Ramos (cell line): Measurements from ENCODE around the gene SLC16A5.
"Not testable (repeated sequence)": the region's sequence is repeated elsewhere in the genome, so short reads cannot be mapped to it uniquely, and the experiment has no call there.

Source experiments
- in situ Hi-C: fragments of 300-500 bp; cut with MboI; formaldehyde crosslinking; loops from one replicate; pipeline ENCODE4 v1.14.3; 2022; ENCODE audit warnings: low sequenced_read_pairs; ENCODE audit not compliant: unreplicated experiment

SLC16A5 gene

DNA sequence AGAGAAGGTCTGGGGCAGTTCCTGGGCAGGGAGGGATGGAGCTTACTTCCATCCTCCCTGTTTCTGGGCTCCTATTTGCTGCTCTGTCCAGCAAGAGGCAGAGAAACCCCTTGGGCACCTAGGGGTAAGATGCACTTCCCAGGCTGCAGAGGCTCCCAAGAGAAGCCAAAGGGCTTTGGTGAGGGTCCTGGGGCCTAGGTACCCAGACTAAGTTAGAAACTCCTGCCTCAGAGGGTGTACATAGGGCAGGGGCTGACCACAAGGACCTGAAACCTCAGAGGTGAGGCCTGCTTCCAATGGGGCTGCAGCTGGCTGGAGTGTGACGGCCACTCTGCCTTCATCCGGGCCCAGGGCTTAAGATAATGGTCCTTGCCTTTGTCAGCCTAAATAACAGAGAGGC lies 20.4 kb downstream of the SLC16A5 start:
- in situ Hi-C loops: no loop called here

- in situ Hi-C loops: no loop called here
Measured at GRCh38 chr17:75109046-75109406, 21.3 kb downstream of the SLC16A5 start.

GRCh38 chr17:75109407-75110233 lies 21.9 kb downstream of the SLC16A5 start, which contains the start of gene ARMC7:
Gene ARMC7, plus strand, starts transcription at chr17:75109969. Its CDS starts 320 bp downstream, at chr17:75110289.
- in situ Hi-C loops: no loop called here

DNA sequence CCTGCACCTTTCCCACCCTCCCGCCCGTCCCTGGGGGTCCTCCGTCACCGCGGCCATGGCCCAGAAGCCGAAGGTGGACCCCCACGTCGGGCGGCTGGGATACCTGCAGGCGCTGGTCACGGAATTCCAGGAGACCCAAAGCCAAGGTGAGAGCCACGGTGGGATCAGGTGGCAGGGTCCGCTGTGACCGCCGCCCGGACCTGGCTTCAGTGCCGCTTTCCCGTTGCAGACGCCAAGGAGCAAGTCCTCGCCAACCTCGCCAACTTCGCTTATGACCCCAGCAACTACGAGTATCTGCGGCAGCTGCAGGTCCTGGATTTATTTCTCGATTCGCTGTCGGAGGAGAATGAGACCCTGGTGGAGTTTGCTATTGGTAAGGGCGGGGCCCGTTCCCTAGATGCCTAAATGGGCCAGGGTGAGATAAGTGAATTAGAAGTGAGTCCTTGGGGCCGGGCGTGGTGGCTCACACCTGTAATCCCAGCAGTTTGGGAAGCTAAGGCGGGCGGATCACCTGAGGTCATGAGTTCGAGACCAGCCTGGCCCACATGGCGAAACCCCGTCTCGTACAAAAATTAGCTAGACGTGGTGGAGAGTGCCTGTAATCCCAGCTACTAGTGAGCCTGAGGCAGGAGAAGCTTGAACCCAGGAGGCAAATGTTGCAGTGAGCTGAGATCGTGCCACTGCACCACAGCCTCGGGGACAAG lies 22.6 kb downstream of the SLC16A5 start:
- in situ Hi-C loops: no loop called here

- in situ Hi-C loops: no loop called here
Measured at GRCh38 chr17:75111777-75112335, 24.1 kb downstream of the SLC16A5 start.

DNA sequence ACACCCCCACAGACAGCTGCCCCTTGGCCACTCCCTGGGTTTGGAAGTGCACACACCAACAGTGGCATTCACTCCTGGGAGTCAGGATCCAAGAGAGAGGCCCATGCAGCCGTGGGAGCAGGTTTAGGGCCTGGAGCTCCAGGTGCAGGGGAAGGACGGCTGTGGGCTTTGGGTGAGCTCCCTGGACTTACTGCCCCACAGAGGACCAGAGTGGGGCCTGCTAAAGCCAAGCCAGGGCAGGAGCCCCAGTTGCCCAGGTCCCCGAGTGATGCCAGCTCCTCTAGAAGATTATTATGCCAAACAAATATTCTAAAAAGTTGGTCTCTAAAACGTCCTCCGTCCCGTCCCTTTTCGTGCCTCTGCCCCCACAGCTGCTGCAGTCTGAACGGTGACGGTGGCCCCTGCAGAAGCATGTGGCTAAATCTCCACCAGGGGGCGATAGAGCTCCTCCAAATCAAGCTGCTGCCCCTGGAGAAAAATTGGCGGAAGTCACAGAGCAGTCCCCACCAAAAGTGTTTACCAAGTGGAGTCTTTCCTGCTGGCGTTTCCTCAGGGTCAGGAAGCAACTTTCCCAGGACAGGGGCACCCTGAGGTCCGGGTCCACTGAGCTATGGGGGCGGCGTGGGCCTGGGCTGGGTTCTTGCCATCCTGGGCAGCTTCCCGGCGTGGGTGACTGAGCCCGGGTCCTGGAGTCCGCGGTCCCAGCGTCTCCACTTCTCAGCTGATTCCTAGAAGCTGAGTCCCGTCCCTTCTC lies 26.2 kb downstream of the SLC16A5 start:
- in situ Hi-C loops: no loop called here

GRCh38 chr17:75114552-75115314 lies 27.0 kb downstream of the SLC16A5 start:
- in situ Hi-C loops: loop anchor here (5.0 kb wide), 1 partner anchor 298 kb away; no protein-coding TSS in a partner anchor

DNA sequence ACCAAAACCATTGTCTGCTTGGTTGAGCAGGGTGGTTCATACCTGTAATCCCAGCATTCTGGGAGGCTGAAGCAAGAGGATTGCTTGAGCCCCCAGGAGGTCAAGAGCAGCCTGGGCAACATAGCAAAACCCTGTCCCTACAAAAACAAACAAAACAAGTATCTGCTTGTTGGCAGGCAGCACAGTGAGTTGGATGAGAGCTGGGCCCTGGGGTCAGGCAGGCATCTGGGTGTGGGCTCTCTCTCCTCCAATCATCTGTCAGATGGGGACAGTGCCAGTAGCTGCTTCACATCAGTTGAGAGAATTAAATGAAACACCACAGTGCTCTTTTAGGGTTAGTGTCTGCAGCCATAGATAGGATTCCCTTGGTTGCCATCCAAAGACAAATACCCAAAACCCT lies 27.8 kb downstream of the SLC16A5 start:
- in situ Hi-C loops: loop anchor here (5.0 kb wide), 1 partner anchor 297 kb away; no protein-coding TSS in a partner anchor

- in situ Hi-C loops: loop anchor here (5.0 kb wide), 1 partner anchor 296 kb away; no protein-coding TSS in a partner anchor
Measured at GRCh38 chr17:75116737-75117136, 29.0 kb downstream of the SLC16A5 start.

- in situ Hi-C loops: loop anchor here (5.0 kb wide), 1 partner anchor 294 kb away; no protein-coding TSS in a partner anchor
Measured at GRCh38 chr17:75118307-75118706, 30.6 kb downstream of the SLC16A5 start.

DNA sequence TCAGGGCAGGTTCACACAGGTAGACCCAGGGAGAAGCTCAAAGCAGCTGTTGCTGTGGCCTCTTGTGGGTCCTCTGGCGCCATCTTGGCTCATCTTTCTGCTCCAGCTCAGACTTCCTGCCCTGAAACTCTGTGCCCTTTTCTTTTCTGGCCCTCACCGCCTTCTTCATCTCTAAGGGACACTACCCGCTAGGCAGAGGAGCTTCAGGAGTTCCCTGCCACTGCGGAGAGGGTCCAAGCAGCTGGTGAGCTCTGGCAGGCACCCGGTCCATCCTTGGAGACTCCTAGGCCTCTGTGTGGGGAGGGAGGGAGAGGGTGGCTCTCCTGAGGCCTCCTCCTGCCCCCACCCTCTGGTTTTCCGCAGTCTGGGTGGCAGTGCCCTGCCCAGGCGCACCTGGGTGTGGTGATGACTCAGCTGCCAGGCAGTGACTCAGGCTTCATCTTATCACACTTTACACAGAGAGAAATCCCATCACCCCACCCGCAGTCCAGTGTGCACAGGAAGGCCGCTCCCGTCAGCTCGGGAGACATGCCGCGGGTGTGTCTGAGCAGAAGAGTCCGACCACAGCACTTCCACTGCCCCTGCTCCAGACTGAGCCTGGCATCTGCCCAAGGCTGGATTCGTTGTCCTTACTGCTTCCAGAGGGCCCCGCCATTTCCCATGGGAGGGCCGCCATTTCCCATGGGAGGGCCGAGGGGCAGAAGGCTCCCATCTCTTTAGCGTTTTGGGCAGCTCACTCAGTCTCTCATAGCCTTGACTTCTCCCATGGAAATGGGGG lies 36.5 kb downstream of the SLC16A5 start:
- in situ Hi-C loops: no loop called here

- in situ Hi-C loops: no loop called here
Measured at GRCh38 chr17:75124819-75125162, 37.0 kb downstream of the SLC16A5 start.

DNA sequence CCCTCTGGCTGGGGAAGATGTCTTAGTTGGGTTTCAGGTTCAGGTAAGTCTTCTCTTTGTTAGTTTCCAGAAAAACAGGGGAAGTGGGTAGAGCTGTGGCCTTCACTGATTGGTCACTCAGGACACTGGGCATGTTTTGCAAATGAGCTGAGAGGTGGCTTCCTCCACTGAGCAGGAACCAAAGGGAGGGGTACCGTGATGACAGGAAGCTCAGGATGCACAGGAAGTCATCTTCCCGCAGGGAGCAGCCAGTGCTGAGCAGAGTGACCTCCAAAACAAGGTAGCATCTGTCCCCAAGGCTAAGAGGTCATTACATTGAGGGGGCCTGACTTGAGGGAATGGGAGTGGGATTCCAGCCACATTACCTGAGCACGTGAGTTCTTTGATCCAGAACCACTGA lies 38.2 kb downstream of the SLC16A5 start:
- in situ Hi-C loops: no loop called here

DNA sequence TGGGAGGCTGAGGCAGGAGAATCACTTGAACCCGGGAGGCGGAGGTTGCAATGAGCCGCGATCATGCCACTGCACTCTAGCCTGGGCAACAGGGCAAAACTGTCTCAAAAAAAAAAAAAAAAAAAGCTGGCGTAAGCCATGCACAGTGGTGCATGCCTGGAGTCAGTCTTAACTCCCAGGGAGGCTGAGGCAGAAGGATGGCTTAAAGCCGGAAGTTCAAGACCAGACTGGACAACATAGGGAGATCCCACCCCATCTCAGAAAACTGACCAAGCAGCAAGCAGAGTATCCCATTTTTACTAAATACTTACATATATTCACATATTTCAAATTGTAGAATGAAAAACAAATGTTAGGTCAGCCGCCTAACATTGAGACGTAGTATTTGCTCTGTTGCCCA lies 39.2 kb downstream of the SLC16A5 start:
- in situ Hi-C loops: no loop called here

DNA sequence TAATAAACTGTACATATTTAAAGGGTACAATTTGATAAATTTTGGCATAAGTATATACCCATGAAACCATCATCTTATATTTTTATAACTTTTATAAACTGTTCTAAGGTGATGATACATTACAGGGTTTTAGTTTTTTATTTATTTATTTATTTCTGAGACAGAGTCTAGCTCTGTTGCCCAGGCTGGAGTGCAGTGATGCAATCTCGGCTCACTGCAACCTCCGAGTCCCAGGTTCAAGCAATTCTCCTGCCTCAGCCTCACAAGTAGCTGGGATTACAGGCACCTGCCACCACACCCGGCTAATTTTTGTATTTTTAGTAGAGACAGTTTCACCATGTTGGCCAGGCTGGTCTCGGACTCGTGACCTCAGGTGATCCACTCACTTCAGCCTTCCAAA lies 40.2 kb downstream of the SLC16A5 start:
- in situ Hi-C loops: not testable (repeated sequence)

- in situ Hi-C loops: no loop called here
Measured at GRCh38 chr17:75128694-75129505, 41.1 kb downstream of the SLC16A5 start.

DNA sequence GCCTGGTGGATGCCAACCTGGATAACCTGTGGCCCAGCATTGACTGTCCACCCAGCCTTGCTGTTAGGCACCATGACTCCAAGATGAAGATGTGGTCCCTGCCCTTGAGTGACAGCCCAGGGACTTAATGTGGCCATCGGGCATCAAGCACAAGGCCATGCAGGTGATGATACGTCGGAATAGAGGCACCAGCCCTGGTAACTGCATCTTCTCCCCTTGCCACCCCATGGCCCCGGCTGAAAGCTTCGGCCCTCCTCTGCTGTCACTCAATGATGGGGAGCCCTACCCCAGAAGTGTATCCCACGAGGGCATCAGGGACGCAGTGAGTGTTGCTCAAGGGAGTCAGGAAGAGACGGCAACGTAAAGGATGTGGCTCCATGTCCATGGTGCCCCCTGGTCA lies 41.8 kb downstream of the SLC16A5 start:
- in situ Hi-C loops: no loop called here

- in situ Hi-C loops: no loop called here
Measured at GRCh38 chr17:75130059-75130631, 42.4 kb downstream of the SLC16A5 start.
